Right lung (tissue), 5 donors: ENCODE data around the gene MYL3. TPM values are rescaled to one million over a fixed set of nuclear protein-coding genes. Genes with fewer than 3 reads are reported as not detected.
A peak's percentile ranks its signal among the peaks of the same experiment; 100 is the strongest.
"Not testable (repeated sequence)": the region's sequence is repeated elsewhere in the genome, so short reads cannot be mapped to it uniquely, and the experiment has no call there.

Experiments
- DNase-seq, 2 donors: peaks; one replicate each; pipeline ENCODE4 v3.0.0-alpha.2; 2013
- polyA plus RNA-seq, 5 donors: library from polyadenylated mRNA; unstranded; fragments of 120-200 nt; gene quantifications; one replicate each; pipeline versions ENCODE4 v1.2.1 to v1.2.3, GENCODE V29; 2013; ENCODE audit warnings: inconsistent platforms in 1 of 5, low replicate concordance in 1 of 5; ENCODE audit not compliant: insufficient read length in 5 of 5, insufficient read depth in 1 of 5

Gene MYL3
- polyA plus RNA-seq, 5 donors: 7.3 to 25.7 (median 10.4) TPM

DNA sequence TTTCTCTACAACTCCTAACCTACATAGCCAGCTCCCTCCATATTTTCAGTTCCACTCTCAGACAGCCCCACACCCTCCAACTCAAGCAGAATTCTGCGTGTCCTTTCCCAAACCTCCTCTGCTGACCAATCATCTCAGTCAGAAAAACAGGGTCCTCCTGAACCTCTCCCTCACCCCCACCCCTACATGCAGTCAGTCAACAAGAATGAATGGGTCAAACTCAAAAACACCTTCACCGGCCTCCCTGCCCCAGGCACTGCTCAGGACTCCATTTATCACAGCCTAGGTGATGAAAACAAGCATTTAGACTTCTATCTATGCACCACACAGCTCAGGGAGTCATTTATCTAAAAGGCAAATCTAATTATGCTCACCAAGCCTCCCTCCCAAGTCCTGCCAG lies 32.4 kb downstream of the MYL3 start:
- DNase-seq: no peak

DNA sequence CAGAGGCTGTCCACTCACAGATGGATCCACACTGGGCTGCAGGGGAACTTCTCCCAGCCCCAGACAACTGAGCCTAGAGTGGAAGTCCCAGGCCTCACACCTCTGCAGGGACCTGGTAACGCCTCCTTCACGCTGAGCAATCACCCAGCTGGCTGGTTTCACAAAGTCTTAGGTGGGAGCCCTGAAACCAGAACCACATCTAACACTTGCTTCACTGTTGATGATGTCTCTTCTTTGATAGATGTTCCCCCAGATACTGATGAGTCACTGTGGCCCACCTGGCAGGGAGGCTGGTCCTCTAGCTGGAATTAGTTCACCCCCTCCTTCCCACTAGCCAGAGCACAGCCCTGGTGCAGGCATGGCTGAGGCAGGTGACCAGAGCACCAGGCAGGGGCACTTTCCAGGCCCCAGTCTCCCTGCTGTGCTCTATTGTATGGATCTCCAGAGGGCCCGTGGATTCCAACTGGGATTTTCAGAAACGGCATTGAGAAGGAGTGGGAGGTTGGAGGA lies 33.5 kb downstream of the MYL3 start:
- no peak for DNase-seq

- no peak for DNase-seq
Observed at GRCh38 chr3:46825450-46825849, 37.8 kb downstream of the MYL3 start.

DNA sequence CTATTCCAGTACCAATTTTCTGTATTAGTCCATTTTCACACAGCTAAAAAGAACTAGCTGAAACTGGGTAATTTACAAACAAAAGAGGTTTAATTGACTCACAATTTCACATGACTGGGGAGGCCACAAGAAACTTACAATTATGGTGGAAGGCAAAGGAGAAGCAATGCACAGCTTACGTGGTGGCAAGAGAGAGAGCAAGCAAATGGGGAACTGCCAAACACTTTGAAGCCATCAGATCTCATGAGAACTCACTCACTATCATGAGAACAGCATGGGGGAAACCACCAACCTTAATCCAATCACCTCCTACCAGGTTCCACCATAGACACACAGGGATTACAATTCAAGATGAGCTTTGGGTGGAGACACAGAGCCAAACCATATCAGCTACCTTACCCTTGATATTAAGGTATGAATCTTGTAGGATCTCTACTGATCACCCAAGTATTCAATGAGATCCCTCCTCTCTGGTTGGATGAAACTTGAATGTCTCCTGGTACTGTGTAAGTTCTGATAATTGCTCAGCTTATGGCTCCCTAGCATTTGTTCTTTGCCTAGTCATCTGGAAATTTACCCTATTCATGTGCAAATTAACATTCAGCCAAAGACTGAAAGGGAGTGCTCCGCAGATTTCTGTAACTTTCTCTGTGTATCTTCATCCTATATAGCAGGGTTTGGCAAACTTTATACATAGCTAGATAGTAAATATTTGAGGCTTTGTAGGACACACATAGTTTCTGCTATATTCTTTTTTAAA lies 38.9 kb downstream of the MYL3 start:
- no peak for DNase-seq

GRCh38 chr3:46823314-46823713 lies 39.9 kb downstream of the MYL3 start:
- DNase-seq: not testable (repeated sequence)

DNA sequence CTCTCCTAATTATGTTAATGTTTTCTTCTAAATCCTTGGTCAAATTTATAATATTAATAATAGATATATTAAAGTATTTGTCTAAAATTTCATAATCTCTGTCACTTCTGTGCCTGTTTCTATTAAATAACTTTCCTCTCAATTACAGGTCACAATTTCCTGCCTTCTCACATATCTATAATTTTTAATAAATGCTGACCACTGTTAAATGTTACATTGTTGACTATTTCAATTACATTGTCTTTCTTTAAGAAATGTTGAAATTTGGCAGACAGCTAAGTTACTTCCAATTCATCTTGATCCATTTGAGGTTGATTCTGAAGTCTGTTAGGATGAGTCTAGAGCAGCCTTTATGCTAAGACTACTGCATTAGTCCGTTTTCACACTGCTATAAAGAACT lies 41.7 kb downstream of the MYL3 start:
- no peak for DNase-seq

GRCh38 chr3:46820852-46821251 lies 42.4 kb downstream of the MYL3 start:
- no peak for DNase-seq

DNA sequence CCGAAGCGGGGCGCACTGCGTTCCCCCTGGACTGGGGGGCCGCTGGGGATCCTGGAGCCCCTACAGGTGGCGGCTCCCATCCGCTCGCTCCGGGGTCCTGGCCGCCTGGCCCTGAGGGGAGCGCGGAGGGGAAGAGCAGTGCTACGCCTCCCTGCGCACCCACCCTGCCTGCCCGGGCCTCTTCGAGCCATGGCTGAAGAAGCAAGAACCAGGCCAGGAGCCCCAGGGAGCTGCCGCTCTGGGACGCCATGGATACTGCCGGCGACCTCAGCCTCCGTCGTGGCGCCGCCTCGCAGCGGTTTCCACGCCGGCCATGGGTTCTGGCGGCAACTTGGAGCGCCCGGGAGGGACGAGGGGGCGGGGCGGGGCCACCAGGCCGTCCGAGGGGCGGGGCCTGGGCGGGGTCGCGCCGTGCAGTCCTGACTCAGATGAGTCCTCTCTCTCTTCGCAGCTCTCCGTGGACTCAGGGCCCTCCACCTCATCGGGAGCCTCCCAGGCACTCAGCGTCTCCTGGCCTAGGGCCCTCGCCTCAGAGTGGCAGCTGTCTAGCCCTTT lies 50.9 kb downstream of the MYL3 start:
- DNase-seq: peak; percentile 54

DNA sequence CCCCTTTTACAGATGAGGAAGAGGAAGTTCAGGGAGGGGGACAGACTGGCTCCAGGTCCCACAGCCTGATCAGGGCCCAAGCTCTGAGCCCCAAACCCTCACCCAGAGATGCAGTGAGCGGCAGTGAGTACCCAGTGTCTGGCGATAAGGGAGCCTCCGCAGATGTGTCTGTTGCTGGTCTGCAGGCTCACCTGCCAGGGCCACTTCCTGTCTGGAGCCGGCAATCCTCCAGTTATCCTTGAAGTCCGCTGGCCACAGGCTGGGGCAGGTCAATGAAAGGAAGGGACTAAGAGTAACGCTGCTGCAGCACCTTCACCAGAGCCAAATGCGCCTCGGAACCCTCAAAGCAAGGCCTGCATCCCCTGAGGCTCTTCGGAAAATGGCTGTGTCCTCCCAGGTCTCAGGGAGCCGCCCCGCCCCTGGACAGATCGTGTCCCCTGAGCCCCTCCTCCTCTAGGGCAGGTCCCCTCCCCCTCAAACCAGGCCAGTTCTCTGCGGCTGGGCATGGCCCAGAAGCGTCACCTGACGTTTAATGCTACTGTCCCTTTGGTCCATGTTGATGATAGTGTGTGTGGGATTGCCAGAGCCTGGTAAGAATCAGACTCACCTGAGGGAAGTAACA lies 51.5 kb downstream of the MYL3 start:
- DNase-seq: peak; percentile 5 to 8

- DNase-seq: not testable (repeated sequence)
Observed at GRCh38 chr3:46808766-46809165, 54.5 kb downstream of the MYL3 start.

Other genes starting within 250 kb of the MYL3 start
- gene ALS2CL, start 169.8 kb downstream of the MYL3 start, polyA plus RNA-seq: 10 to 100 TPM in 2 of 5 donors, 1 to 10 TPM in 3; 8.2 to 13.1 (median 9.4) TPM
- under 1 TPM; 0.63 to 0.85 (median 0.73) TPM for gene TMIE, start 162.1 kb downstream of the MYL3 start, polyA plus RNA-seq
- 1 to 10 TPM in 1 of 5 donors, under 1 TPM in 4; 0.40 to 1.2 (median 0.70) TPM for gene PRSS50, start 145.6 kb downstream of the MYL3 start, polyA plus RNA-seq
- 100 to 1,000 TPM in 1 of 5 donors, 10 to 100 TPM in 4; 63.3 to 136 (median 78.3) TPM for gene PTH1R, start 14.3 kb upstream of the MYL3 start, polyA plus RNA-seq
- gene CCDC12, start 113.3 kb upstream of the MYL3 start, polyA plus RNA-seq: 10 to 100 TPM; 42.1 to 58.1 (median 50.8) TPM
- gene NBEAL2, start 116.2 kb upstream of the MYL3 start, polyA plus RNA-seq: 10 to 100 TPM; 45.8 to 97.3 (median 67.9) TPM